Measurements from ENCODE around the gene EMILIN1.

Gene EMILIN1
- 0 to 0.54 (median 0.35) reads per million in 4 donors for total RNA-seq

GRCh38 chr2:27078267-27079194, at the start of gene EMILIN1:
TSS of gene EMILIN1 (plus strand) at chr2:27078615. CDS start at chr2:27079066, 451 bp downstream.
- no peak for DNase-seq

DNA sequence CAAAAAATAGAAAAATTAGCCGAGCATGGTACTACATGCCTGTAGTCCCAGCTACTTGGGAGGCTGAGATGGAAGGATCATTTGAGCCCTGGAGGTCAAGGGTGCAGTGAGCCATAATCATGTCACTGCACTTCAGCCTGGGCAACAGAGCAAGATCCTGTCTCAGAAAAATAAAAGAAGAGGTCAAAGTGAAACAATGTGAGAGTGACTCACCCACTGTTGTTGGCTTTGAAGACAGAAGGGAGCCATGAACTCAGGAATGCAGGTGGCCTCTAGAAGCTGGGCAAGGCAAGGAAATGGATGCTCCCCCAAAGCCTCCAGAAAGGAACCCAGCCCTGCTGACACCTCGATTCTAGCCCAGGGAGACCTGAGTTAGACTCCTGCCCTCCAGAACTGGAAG, 49.4 kb upstream of the EMILIN1 start:
- DNase-seq, result no peak

- DNase-seq, result peak; percentile 54 to 85 (median 64)
Observed at GRCh38 chr2:27032495-27033252, 45.7 kb upstream of the EMILIN1 start, which contains the start of gene TMEM214. TSS of gene TMEM214 (plus strand) at chr2:27032965. CDS start at chr2:27033016, 51 bp downstream.

GRCh38 chr2:27033253-27033852, 45.1 kb upstream of the EMILIN1 start:
- DNase-seq, result peak in 1 of 5 donors; percentile 4

GRCh38 chr2:27038012-27038411, 40.4 kb upstream of the EMILIN1 start:
- no peak for DNase-seq

DNA sequence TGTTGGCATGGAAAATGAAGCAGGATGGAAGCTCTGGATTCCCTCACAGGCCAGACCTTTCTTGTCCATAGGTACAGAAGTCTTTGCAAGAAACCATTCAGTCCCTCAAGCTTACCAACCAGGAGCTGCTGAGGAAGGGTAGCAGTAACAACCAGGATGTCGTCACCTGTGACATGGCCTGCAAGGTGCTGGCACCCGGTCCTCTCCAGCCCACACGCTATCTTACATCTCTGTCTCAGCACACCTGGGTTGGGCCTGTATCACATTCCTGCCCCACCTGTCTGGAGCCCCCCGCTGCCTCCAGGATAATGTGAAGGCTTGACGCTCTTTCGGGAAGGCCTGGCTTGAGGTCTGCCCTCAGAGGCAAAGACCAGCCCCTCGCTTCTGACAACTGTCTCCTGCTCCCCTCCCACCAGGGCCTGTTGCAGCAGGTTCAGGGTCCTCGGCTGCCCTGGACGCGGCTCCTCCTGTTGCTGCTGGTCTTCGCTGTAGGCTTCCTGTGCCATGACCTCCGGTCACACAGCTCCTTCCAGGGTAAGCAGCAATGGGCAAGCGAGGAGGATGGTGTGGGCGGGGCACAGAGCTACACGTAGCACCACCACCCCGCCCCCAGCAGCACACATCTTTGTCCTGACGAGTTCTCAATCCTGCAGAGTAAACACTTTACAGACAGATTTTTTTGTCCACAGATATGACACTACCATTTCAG, 39.6 kb upstream of the EMILIN1 start:
- no peak for DNase-seq

- DNase-seq, result no peak
Observed at GRCh38 chr2:27039426-27039825, 39.0 kb upstream of the EMILIN1 start.

DNA sequence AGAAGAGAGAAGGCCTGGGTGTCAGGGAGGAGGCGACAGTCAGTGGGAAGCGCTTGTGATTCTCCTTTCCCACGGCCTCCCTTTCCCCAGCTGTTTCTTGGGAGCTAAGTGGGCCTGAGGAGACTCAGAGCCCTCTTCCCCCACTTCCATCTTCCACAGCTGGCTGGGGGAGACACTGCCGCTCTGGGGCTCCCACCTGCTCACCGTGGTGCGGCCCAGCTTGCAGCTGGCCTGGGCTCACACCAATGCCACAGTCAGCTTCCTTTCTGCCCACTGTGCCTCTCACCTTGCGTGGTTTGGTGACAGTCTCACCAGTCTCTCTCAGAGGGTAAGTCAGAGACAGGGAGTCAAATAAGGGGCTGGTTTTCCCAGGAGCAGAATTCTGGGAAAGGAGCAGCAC, 38.5 kb upstream of the EMILIN1 start:
- no peak for DNase-seq

DNA sequence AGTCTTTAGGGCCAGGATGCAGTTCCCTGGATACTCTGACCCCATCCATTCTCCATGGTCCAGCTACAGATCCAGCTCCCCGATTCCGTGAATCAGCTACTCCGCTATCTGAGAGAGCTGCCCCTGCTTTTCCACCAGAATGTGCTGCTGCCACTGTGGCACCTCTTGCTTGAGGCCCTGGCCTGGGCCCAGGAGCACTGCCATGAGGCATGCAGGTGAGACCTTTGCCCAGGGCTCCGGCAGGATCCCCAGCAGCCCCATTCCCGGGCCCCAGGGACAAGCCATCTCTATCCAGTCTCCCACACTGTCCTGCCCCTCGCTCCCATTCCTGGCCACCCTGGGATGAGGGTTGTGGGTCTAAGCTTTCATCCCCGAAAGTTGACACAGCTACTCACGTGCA, 38.1 kb upstream of the EMILIN1 start:
- no peak for DNase-seq

GRCh38 chr2:27041752-27042151, 36.7 kb upstream of the EMILIN1 start:
- DNase-seq, result no peak

DNA sequence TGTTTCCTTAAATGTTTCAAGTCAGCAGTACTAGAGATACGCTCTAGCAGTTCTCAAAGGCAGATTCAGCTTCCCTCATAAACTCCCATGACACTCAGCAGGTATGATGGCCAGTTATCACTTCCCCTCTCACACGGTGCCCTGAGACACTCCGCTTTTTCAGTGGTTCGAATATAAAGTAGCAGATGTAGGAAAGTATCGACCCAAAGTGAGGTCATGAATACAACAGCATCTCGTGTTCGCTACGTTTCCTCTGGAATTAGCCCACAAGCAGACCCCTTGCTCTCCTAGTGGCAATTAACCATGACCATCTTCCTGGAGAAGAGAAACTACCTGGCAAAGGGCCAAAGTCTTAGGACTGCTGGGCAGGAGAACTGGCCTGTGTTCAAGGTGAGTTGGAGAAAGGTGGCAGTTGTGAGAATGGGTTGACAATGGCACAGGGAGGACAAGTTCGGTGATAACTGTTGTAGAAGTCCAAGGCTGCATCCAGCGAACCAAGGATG, 36.2 kb upstream of the EMILIN1 start:
- no peak for DNase-seq

DNA sequence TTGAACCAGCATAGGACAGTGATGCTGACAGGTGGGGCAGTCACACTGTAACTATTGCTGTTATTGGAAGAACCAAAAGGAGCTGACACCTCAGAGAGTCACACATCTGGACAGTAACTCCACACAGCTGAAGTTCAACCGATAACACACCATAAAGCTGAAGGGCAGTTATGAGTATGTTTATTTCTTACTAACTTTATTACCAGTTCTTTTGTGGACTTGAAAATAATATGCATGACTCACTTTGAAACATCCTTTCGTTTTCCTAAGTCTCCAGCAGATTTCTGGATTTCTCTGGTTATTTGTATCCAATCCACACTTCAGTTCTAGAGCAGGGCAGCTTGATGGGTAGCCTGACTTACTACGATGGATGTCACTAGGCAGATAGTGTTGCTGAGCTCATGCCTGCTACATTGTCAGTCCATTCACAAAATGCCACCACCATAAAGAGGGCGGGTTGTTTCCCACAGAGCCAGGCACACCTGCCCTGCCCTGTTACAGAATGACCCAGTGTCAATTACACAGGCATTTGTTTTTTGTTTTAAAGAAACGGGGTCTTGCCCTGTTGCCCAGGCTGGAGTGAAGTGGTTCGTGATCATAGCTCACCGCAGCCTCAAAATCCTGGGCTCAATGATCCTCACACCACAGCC, 35.3 kb upstream of the EMILIN1 start:
- no peak for DNase-seq

GRCh38 chr2:27049422-27050280, 28.8 kb upstream of the EMILIN1 start:
- peak; percentile 40 to 64 (median 50) for DNase-seq

- peak; percentile 67 to 92 (median 84) for DNase-seq
Observed at GRCh38 chr2:27050281-27050995, 28.0 kb upstream of the EMILIN1 start.

DNA sequence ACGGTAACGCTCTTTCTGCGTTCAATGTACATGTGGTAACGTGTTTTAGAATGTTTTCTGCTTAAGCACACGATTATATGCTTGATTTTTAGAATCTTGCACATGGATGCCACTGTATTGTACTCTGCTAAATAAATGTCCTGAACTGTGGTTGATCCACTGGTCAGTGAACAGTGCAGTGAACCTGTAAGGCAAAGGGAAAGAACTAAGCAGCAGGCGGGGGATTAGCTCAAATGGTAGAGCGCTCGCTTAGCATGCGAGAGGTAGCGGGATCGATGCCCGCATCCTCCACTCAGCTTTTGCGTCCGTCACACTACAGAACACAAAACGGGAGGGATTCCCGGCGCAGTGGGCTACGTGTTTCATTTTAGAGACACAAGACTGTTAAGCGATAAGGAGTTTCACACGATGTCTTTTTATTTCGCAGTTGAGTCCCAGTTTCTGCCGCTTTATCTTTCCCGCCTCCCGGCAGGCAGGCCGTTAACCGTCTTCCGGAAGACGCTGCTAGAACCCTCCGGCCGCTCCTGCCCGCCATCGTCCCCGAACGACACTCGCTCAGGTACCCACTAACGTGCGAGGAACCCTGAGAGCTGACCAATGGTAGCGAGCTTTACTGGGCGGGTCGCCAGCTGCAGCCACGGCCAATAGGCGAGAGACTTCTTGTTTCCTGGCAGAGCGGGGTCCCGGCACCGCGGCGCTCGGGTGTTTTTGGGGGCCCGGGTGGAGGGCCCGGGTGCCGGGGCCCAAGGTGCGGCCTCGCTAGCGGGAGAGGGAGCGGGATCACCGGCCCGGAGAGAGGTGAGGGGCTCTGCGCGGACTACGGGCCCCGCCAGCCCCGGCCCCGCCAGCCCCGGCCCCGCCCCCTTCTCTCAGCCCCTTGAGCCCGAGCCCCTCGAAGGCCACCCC, 27.2 kb upstream of the EMILIN1 start, which contains the start of gene AGBL5:
Gene AGBL5, plus strand, starts transcription at position 673 of the 906 bp plus-strand sequence. CDS start 1,291 bp downstream, outside the sequence.
- DNase-seq, result peak; percentile 89 to 97 (median 94)

- no peak for DNase-seq
Observed at GRCh38 chr2:27051902-27052645, 26.3 kb upstream of the EMILIN1 start.

GRCh38 chr2:27053321-27053720, 25.1 kb upstream of the EMILIN1 start:
- no peak for DNase-seq

GRCh38 chr2:27053776-27054175, 24.6 kb upstream of the EMILIN1 start:
- DNase-seq, result no peak

All from T-helper 1 cell (primary cell).